ENCODE data around the gene SERHL2. TPM values are rescaled to one million over a fixed set of nuclear protein-coding genes. Genes with fewer than 3 reads are reported as not detected.
A peak's percentile ranks its signal among the peaks of the same experiment; 100 is the strongest.

Gene SERHL2
- polyA plus RNA-seq, 3 donors: 0.20 to 0.60 (median 0.24) TPM

- peaks cover 35 to 64% of the 10 kb centered on the region in 2 donors for H3K36me3 Mint-ChIP-seq
- H2AFZ ChIP-seq (ENCODE audit: insufficient read depth, low read depth, low read length, poor library complexity, severe bottlenecking): no peak overlapping the region
- no peak for DNase-seq
- peaks cover 37 to 46% of the 10 kb centered on the region in 2 donors for H3K4me1 ChIP-seq (ENCODE audit: control insufficient read depth in 1 of 2, insufficient read depth in 2 of 2, low read length in 2 of 2)
- peak overlapping the region in 1 of 7 donors; percentile 52 for H3K27ac Mint-ChIP-seq
- no peak overlapping the region for H3K4me3 Mint-ChIP-seq
- no peak overlapping the region for H3K9ac ChIP-seq (ENCODE audit: insufficient read depth, low read length, poor library complexity, severe bottlenecking)
- no peaks in the 10 kb centered on the region for H3K9me3 ChIP-seq (replicated peaks in 1 of 2; ENCODE audit: control insufficient read depth in 1 of 2, insufficient read depth in 1 of 2, low read length in 2 of 2)
- intact Hi-C loops (cut with micrococcal nuclease): no loop called here
- H3K79me2 ChIP-seq (ENCODE audit: insufficient read depth, low read length): peaks cover 7% of the 10 kb centered on the region
- H3K4me3 ChIP-seq (replicated peaks in 1 of 3; ENCODE audit: low read depth in 2 of 3, low read length in 3 of 3): no peak overlapping the region
- H3K27me3 Mint-ChIP-seq (ENCODE audit: low read depth in 3 of 3): peaks cover 0 to 2% (median 2%) of the 10 kb centered on the region in 3 donors
- H3K27me3 ChIP-seq (ENCODE audit: control insufficient read depth in 2 of 2, insufficient read depth in 2 of 2, low read length in 2 of 2): no peaks in the 10 kb centered on the region
- WGBS (ENCODE audit: insufficient coverage): 100% methylated on average over 1 of the region's 1 CpG
- H3K27ac ChIP-seq (ENCODE audit: low read depth in 1 of 2, low read length in 2 of 2): no peak overlapping the region
- H3K4me2 ChIP-seq (replicated peaks; ENCODE audit: extremely low read depth, low read length, poor library complexity, severe bottlenecking): no peak overlapping the region
- H3K4me1 Mint-ChIP-seq: peaks cover 43% of the 10 kb centered on the region
- peaks cover 26% of the 10 kb centered on the region for H4K20me1 ChIP-seq (ENCODE audit: insufficient read depth, low read length)
- H3K9me3 Mint-ChIP-seq: no peaks in the 10 kb centered on the region
- no peak for TF ChIP-seq CTCF (IDR thresholded peaks at IDR 0.05)
- peaks cover 38 to 52% of the 10 kb centered on the region in 2 donors for H3K36me3 ChIP-seq (replicated peaks in 1 of 2; ENCODE audit: control insufficient read depth in 1 of 2, insufficient read depth in 2 of 2, low read length in 2 of 2)
These were observed 29.2 kb downstream of the SERHL2 start for GRCh38 chr22:42582987-42583386.

DNA sequence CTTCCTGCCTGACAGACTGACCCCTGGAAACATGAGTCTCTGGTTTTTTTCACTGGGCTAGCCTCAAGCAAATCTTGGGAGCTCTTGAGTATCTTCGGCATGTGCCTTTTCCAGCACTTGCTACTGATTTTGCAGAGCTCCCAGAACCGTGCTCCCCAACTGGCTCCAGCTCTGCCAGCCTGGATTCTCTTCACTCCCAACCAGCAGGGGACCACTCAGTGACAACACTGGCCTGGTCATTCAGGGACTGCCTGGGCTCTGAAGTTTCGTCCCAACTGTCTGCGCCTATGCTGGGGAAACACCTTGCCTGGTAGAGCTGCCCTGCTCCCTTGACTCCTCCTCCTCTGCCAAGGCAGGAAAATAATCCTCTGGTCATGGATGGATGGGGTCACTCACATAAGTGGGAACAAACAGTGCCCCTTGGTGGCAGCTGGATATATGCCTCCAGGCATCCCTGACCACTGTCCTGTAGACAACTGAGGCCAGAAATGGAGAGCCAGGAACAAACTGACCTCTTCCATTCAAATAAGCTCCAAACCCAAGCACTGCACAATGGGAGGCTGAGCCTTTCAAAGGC is 30.7 kb downstream of the SERHL2 start:
- H3K4me3 Mint-ChIP-seq: no peak overlapping the region

More for the DNA sequence above, 30.7 kb downstream of the SERHL2 start:
- Histone ChIP-seq H3K9ac (ENCODE audit: insufficient read depth, low read length, poor library complexity, severe bottlenecking) (no peak overlapping the region), H4K20me1 (ENCODE audit: insufficient read depth, low read length) (peaks cover 26% of the 10 kb centered on the region), H3K36me3 (replicated peaks in 1 of 2; ENCODE audit: control insufficient read depth in 1 of 2, insufficient read depth in 2 of 2, low read length in 2 of 2) (peaks cover 33 to 45% of the 10 kb centered on the region in 2 donors), H3K27ac (ENCODE audit: low read depth in 1 of 2, low read length in 2 of 2) (no peak overlapping the region), H3K27me3 (ENCODE audit: control insufficient read depth in 2 of 2, insufficient read depth in 2 of 2, low read length in 2 of 2) (no peaks in the 10 kb centered on the region), H3K79me2 (ENCODE audit: insufficient read depth, low read length) (peaks cover 7% of the 10 kb centered on the region), H3K4me1 (ENCODE audit: control insufficient read depth in 1 of 2, insufficient read depth in 2 of 2, low read length in 2 of 2) (peaks cover 48 to 59% of the 10 kb centered on the region in 2 donors), H3K9me3 (replicated peaks in 1 of 2; ENCODE audit: control insufficient read depth in 1 of 2, insufficient read depth in 1 of 2, low read length in 2 of 2) (no peaks in the 10 kb centered on the region), H2AFZ (ENCODE audit: insufficient read depth, low read depth, low read length, poor library complexity, severe bottlenecking) (no peak overlapping the region), H3K4me3 (replicated peaks in 1 of 3; ENCODE audit: low read depth in 2 of 3, low read length in 3 of 3) (no peak overlapping the region), H3K4me2 (replicated peaks; ENCODE audit: extremely low read depth, low read length, poor library complexity, severe bottlenecking) (no peak overlapping the region)
- Mint-ChIP-seq H3K27me3 (ENCODE audit: low read depth in 3 of 3) (peaks cover 0 to 2% (median 2%) of the 10 kb centered on the region in 3 donors), H3K36me3 (peaks cover 39 to 61% of the 10 kb centered on the region in 2 donors), H3K4me1 (peaks cover 53% of the 10 kb centered on the region), H3K9me3 (no peaks in the 10 kb centered on the region), H3K27ac (peak overlapping the region in 1 of 7 donors; percentile 30)
- intact Hi-C loops (cut with micrococcal nuclease): no loop called here
- WGBS (ENCODE audit: insufficient coverage): 97% methylated on average over 3 of the region's 4 CpGs
- DNase-seq: no peak
- TF ChIP-seq CTCF (IDR thresholded peaks at IDR 0.05): no peak

Data from CD14-positive monocyte (primary cell).